GM21825 (cell line): ENCODE results near the gene CARS2.
"Not testable (repeated sequence)": the region's sequence is repeated elsewhere in the genome, so short reads cannot be mapped to it uniquely, and the experiment has no call there.

Experiments
- ATAC-seq: cut with Tn5 transposase; IDR thresholded peaks from one replicate; pipeline ENCODE4 v1.9.1; 2021; ENCODE audit warnings: mild to moderate bottlenecking, moderate library complexity; ENCODE audit not compliant: unreplicated experiment

The CARS2 gene

GRCh38 chr13:110705826-110706569 is at the start of gene CARS2:
Gene CARS2 (minus strand): TSS chr13:110706116. CDS start chr13:110706093, 23 bp downstream.
- peak; percentile 97 for ATAC-seq

- no peak for ATAC-seq
These were observed 42.4 kb upstream of the CARS2 start for GRCh38 chr13:110748271-110748670.

- ATAC-seq: no peak
These were observed 40.5 kb upstream of the CARS2 start for GRCh38 chr13:110746438-110746837.

GRCh38 chr13:110743687-110744086 is 37.8 kb upstream of the CARS2 start:
- no peak for ATAC-seq

GRCh38 chr13:110737555-110737954 is 31.6 kb upstream of the CARS2 start:
- ATAC-seq: no peak

GRCh38 chr13:110734561-110734960 is 28.6 kb upstream of the CARS2 start:
- ATAC-seq: no peak

GRCh38 chr13:110731072-110731471 is 25.2 kb upstream of the CARS2 start:
- no peak for ATAC-seq

GRCh38 chr13:110726726-110727125 is 20.8 kb upstream of the CARS2 start:
- peak; percentile 56 for ATAC-seq

GRCh38 chr13:110726153-110726552 is 20.2 kb upstream of the CARS2 start:
- not testable (repeated sequence) for ATAC-seq

- ATAC-seq: no peak
These were observed 17.7 kb upstream of the CARS2 start for GRCh38 chr13:110723598-110723997.

- ATAC-seq: no peak
These were observed 17.1 kb upstream of the CARS2 start for GRCh38 chr13:110722971-110723370.

GRCh38 chr13:110719036-110719710 is 13.3 kb upstream of the CARS2 start:
- ATAC-seq: no peak

GRCh38 chr13:110716247-110716515 is 10.3 kb upstream of the CARS2 start:
- no peak for ATAC-seq

GRCh38 chr13:110715395-110716246 is 9.7 kb upstream of the CARS2 start:
- ATAC-seq: peak; percentile 49

GRCh38 chr13:110714797-110715394 is 9.0 kb upstream of the CARS2 start:
- no peak for ATAC-seq

- ATAC-seq: no peak
These were observed 8.3 kb upstream of the CARS2 start for GRCh38 chr13:110713981-110714796.

- ATAC-seq: no peak
These were observed 7.7 kb upstream of the CARS2 start, which contains the start of gene ING1 for GRCh38 chr13:110713642-110713952. Gene ING1 (plus strand): TSS chr13:110713700. CDS start chr13:110714150, 450 bp downstream.

GRCh38 chr13:110712849-110713641 is 7.1 kb upstream of the CARS2 start:
- peak; percentile 49 for ATAC-seq

GRCh38 chr13:110712081-110712848 is 6.3 kb upstream of the CARS2 start:
- peak; percentile 34 for ATAC-seq
